Fibroblast of gingiva (primary cell): ENCODE results near the gene TWF2.

Source experiments
- DNase-seq: peaks from one replicate; pipeline ENCODE4 v3.0.0-alpha.2; 2011; ENCODE audit warnings: low read depth

TWF2 gene

GRCh38 chr3:52181543-52181942 lies 57.4 kb downstream of the TWF2 start:
- DNase-seq, result peak; percentile 30
